ENCODE results near the gene CRYBG3. TPM values are rescaled to one million over a fixed set of nuclear protein-coding genes. Genes with fewer than 3 reads are reported as not detected.

CRYBG3 gene
- total and polyA plus RNA-seq, 2 of the 13 experiments (the other 11 are each of a cell fraction or from before 2014, with no cell fraction given): 3.8 to 15.9 TPM

DNA sequence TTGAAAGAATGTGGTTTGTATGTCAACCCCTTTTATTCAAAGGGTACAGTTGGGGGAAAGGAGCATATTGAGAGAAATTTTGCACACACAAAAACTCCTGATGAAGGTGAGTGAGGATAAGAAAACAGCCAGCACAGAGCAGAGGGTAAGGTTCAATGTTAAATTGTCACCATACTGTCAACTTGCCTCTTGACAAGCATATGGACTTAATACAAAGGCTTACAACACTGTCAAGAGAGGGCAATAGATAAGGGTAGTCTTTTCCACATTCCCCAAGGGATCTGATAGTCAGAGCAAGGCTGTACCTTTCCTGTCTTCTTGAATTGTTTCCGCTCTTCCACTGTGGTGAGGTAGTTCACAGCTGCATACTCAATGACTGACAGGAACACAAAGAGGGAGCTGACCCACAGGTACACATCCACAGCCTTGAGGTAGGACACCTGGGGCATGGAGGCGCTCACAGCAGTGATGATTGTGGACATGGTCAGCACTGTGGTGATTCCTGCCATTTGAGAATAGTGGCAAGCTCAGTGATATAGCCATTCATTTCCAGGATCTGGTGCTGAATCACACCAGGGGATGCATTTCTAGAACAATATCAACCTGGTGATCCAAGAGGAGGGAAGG is 170.8 kb downstream of the CRYBG3 start (continued):
- TF ChIP-seq ZNF329 (CRISPR knock-in tag; IDR thresholded peaks at IDR 0.05; ENCODE audit: low read depth): no peak
- TF ChIP-seq RAD51 (IDR thresholded peaks at IDR 0.05; ENCODE audit: borderline replicate concordance): no peak
- TF ChIP-seq ZNF713 (CRISPR knock-in tag; IDR thresholded peaks at IDR 0.05): no peak
- no peak for TF ChIP-seq ZNF614 (CRISPR knock-in tag; IDR thresholded peaks at IDR 0.05; ENCODE audit: borderline replicate concordance)
- no peak for TF ChIP-seq ZNF496 (CRISPR knock-in tag; IDR thresholded peaks at IDR 0.05; ENCODE audit: insufficient replicate concordance)
- TF ChIP-seq ZMYM4 (CRISPR knock-in tag; IDR thresholded peaks at IDR 0.05): peak; percentile 35
- TF ChIP-seq GZF1 (CRISPR knock-in tag; IDR thresholded peaks at IDR 0.05): no peak
- no peak for TF ChIP-seq ZNF543 (CRISPR knock-in tag; IDR thresholded peaks at IDR 0.05)
- TF ChIP-seq ZNF605 (CRISPR knock-in tag; IDR thresholded peaks at IDR 0.05): no peak
- TF ChIP-seq, protein P1, sequence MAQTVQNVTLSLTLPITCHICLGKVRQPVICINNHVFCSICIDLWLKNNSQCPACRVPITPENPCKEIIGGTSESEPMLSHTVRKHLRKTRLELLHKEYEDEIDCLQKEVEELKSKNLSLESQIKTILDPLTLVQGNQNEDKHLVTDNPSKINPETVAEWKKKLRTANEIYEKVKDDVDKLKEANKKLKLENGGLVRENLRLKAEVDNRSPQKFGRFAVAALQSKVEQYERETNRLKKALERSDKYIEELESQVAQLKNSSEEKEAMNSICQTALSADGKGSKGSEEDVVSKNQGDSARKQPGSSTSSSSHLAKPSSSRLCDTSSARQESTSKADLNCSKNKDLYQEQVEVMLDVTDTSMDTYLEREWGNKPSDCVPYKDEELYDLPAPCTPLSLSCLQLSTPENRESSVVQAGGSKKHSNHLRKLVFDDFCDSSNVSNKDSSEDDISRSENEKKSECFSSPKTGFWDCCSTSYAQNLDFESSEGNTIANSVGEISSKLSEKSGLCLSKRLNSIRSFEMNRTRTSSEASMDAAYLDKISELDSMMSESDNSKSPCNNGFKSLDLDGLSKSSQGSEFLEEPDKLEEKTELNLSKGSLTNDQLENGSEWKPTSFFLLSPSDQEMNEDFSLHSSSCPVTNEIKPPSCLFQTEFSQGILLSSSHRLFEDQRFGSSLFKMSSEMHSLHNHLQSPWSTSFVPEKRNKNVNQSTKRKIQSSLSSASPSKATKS (CRISPR knock-in tag; IDR thresholded peaks at IDR 0.05): no peak
- no peak for TF ChIP-seq MED13 (CRISPR knock-in tag; IDR thresholded peaks at IDR 0.05)
- no peak for TF ChIP-seq ZNF773 (CRISPR knock-in tag; IDR thresholded peaks at IDR 0.05; ENCODE audit: borderline replicate concordance)
- TF ChIP-seq, protein P2, sequence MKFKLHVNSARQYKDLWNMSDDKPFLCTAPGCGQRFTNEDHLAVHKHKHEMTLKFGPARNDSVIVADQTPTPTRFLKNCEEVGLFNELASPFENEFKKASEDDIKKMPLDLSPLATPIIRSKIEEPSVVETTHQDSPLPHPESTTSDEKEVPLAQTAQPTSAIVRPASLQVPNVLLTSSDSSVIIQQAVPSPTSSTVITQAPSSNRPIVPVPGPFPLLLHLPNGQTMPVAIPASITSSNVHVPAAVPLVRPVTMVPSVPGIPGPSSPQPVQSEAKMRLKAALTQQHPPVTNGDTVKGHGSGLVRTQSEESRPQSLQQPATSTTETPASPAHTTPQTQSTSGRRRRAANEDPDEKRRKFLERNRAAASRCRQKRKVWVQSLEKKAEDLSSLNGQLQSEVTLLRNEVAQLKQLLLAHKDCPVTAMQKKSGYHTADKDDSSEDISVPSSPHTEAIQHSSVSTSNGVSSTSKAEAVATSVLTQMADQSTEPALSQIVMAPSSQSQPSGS (CRISPR knock-in tag; IDR thresholded peaks at IDR 0.05): peak; percentile 33; the same call in 1 of the 2 replicates
- TF ChIP-seq, protein P3, sequence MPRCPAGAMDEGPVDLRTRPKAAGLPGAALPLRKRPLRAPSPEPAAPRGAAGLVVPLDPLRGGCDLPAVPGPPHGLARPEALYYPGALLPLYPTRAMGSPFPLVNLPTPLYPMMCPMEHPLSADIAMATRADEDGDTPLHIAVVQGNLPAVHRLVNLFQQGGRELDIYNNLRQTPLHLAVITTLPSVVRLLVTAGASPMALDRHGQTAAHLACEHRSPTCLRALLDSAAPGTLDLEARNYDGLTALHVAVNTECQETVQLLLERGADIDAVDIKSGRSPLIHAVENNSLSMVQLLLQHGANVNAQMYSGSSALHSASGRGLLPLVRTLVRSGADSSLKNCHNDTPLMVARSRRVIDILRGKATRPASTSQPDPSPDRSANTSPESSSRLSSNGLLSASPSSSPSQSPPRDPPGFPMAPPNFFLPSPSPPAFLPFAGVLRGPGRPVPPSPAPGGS (CRISPR knock-in tag; IDR thresholded peaks at IDR 0.05): no peak
- TF ChIP-seq ZNF557 (CRISPR knock-in tag; IDR thresholded peaks at IDR 0.05): no peak
- no peak for TF ChIP-seq ZC3H4 (CRISPR knock-in tag; IDR thresholded peaks at IDR 0.05; ENCODE audit: borderline replicate concordance)
- no peak for TF ChIP-seq ATM (IDR thresholded peaks at IDR 0.05; ENCODE audit: borderline replicate concordance)
- TF ChIP-seq ZNF746 (CRISPR knock-in tag; IDR thresholded peaks at IDR 0.05): no peak
- no peak for TF ChIP-seq YY1 (IDR thresholded peaks at IDR 0.05; ENCODE audit: insufficient read depth, insufficient replicate concordance, low read depth, low read length)
- TF ChIP-seq, protein P4, sequence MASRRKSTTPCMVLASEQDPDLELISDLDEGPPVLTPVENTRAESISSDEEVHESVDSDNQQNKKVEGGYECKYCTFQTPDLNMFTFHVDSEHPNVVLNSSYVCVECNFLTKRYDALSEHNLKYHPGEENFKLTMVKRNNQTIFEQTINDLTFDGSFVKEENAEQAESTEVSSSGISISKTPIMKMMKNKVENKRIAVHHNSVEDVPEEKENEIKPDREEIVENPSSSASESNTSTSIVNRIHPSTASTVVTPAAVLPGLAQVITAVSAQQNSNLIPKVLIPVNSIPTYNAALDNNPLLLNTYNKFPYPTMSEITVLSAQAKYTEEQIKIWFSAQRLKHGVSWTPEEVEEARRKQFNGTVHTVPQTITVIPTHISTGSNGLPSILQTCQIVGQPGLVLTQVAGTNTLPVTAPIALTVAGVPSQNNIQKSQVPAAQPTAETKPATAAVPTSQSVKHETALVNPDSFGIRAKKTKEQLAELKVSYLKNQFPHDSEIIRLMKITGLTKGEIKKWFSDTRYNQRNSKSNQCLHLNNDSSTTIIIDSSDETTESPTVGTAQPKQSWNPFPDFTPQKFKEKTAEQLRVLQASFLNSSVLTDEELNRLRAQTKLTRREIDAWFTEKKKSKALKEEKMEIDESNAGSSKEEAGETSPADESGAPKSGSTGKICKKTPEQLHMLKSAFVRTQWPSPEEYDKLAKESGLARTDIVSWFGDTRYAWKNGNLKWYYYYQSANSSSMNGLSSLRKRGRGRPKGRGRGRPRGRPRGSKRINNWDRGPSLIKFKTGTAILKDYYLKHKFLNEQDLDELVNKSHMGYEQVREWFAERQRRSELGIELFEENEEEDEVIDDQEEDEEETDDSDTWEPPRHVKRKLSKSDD (CRISPR knock-in tag; IDR thresholded peaks at IDR 0.05; ENCODE audit: low read depth): no peak
- 0 out of 2 replicates have a peak, but pooled peaks have one; percentile 20 for TF ChIP-seq RXRB (CRISPR knock-in tag; IDR thresholded peaks at IDR 0.05; ENCODE audit: borderline replicate concordance)
- TF ChIP-seq ZNF263 (CRISPR knock-in tag; IDR thresholded peaks at IDR 0.05): no peak
- TF ChIP-seq, protein P5, sequence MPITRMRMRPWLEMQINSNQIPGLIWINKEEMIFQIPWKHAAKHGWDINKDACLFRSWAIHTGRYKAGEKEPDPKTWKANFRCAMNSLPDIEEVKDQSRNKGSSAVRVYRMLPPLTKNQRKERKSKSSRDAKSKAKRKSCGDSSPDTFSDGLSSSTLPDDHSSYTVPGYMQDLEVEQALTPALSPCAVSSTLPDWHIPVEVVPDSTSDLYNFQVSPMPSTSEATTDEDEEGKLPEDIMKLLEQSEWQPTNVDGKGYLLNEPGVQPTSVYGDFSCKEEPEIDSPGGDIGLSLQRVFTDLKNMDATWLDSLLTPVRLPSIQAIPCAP (CRISPR knock-in tag; IDR thresholded peaks at IDR 0.05; ENCODE audit: low read depth): no peak
